GM10248 (cell line): ENCODE results near the gene DENND4C.

Source experiments
- CTCF ChIA-PET: fragments of 300-600 bp; sonication (Branson Sonifier 250); formaldehyde crosslinking; extraction: SDS; loops from one replicate; lab custom pipeline; 2021; ENCODE audit warnings: antibody characterized with exemption; lab: Yijun Ruan, JAX
- POLR2A ChIA-PET: fragments of 350-650 bp; sonication (Branson Sonifier 250); formaldehyde crosslinking; extraction: SDS; loops from one replicate; lab custom pipeline; 2020; ENCODE audit warnings: antibody characterized with exemption; lab: Yijun Ruan, JAX
- DNase-seq: peaks from one replicate; pipeline ENCODE4 v3.0.0; 2012; ENCODE audit errors: extremely low spot score
- TF ChIP-seq, protein P1 (sequence below): IDR thresholded peaks from 2 replicates; pipeline ENCODE4 v1.5.1; 2012; ENCODE audit warnings: mild to moderate bottlenecking, low read depth; ENCODE audit errors: extremely low read depth, missing control alignments, control extremely low read depth

DENND4C gene

DNA sequence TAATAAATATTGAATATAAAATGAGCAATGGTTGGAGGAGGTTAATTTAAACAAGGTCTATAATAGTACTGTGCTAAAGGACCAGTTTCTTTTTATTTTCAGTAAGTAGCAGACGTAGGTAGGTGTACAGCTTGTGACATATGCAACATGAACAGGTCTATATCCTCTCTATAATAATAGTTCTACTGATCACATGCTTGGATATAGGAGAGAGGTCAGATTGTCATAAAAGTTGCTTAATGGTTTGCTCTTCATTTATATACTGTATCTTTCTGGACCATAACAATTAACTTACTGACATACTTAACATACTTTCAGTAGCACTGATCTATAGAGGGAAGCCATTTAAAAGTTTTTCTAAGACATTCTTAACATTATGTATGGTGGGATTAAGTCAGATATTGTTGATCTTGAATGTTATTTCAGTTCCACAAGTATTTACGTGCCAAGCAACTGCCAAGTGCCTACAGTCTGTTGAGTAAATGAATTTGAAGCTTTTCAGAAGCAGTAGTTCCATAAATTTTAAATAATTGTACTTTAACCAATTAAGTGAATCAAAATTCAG lies 68.0 kb downstream of the DENND4C start:
- ChIA-PET POLR2A (no interaction called here), CTCF (interaction anchor here (1.2 kb wide), 1 partner anchor 15 kb away, joined by 3 read pairs; no protein-coding TSS in a partner anchor)
- no peak for DNase-seq
- TF ChIP-seq, protein P1, sequence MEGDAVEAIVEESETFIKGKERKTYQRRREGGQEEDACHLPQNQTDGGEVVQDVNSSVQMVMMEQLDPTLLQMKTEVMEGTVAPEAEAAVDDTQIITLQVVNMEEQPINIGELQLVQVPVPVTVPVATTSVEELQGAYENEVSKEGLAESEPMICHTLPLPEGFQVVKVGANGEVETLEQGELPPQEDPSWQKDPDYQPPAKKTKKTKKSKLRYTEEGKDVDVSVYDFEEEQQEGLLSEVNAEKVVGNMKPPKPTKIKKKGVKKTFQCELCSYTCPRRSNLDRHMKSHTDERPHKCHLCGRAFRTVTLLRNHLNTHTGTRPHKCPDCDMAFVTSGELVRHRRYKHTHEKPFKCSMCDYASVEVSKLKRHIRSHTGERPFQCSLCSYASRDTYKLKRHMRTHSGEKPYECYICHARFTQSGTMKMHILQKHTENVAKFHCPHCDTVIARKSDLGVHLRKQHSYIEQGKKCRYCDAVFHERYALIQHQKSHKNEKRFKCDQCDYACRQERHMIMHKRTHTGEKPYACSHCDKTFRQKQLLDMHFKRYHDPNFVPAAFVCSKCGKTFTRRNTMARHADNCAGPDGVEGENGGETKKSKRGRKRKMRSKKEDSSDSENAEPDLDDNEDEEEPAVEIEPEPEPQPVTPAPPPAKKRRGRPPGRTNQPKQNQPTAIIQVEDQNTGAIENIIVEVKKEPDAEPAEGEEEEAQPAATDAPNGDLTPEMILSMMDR, result no peak

DNA sequence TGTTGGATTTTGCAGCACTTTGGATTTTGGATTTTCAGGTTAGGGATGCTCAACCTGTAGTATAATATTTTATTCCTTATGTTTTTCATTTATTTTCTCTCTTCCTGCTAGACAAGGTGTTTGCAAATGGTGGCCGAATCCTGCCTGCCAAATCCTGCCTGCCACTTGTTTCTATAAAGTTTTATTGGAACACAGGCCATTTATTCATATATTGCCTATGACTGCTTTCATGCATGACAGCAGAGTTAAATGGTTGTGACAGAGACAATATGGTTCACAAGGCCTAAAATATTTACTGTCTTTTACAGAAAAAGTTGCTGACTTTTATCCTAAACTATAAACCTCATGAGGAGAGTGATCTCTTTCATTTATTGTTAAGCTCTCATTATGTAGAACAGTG lies 72.7 kb downstream of the DENND4C start:
- no peak for DNase-seq
- CTCF ChIA-PET, result interaction anchor here (1.2 to 1.3 kb wide), 2 partner anchors 45 to 162 kb away, joined by 3 read pairs; no protein-coding TSS in a partner anchor
- POLR2A ChIA-PET, result no interaction called here
- TF ChIP-seq, protein P1, result no peak

DNA sequence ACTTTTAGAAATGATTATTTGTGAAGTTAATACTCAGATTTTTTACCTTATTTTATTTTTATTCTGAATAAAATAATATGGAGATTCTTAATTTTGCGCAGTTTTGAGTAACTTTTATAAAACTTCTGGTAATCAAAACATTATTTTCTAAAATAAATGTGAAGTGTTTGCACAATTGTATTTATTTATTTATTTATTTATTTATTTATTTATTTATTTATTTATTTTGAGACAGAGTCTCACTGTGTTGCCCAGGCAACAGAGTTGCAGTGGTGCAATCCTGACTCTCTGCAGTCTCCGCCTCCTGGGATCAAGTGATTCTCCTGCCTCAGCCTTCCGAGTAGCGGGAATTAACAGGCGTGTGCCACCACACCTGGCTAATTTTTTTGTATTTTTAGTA lies 76.1 kb downstream of the DENND4C start:
- no peak for DNase-seq
- POLR2A ChIA-PET, result no interaction called here
- CTCF ChIA-PET, result interaction anchor here (2.0 kb wide), 1 partner anchor 40 kb away, joined by 5 read pairs; no protein-coding TSS in a partner anchor
- TF ChIP-seq, protein P1, result no peak

DNA sequence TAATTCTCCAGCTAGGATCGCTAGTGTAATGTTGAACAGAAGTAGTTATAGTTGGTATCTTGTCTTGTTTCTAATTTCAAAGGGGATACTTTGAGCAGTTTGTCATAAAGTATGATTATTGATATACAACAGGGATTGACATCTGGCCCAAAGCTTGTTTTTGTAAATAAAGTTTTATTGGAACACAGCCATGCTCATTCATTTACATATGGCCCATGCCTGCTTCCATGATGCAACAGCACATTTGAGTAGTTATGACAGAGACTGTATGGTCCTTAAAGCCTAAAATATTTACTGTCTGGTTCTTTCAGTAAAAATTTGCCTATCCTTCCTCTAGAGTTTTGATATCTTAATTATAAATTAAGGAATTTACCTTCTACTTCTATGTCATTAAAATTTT lies 79.8 kb downstream of the DENND4C start:
- TF ChIP-seq, protein P1, result no peak
- ChIA-PET POLR2A (no interaction called here), CTCF (no interaction called here)

DNA sequence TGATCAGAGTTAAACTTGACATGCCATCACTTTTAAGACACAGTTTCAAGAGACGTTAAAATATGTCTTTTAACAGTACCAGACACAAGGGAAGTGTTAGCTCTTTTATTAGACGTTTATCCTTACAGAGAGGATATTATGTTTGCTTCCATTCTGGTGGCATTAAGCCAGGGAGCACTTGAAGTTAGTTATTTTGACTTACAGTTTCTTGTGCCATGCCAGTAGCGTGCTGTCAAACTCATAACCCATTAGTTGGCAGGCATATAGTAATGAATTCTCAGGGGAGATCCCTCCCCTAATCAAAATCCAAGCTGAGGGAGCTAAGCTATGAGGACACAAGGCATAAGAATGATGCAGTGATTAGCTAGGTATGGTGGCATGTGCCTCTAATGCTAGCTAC lies 83.1 kb downstream of the DENND4C start:
- ChIA-PET CTCF (interaction anchor here (1.2 kb wide), 1 partner anchor 16 kb away, joined by 3 read pairs; no protein-coding TSS in a partner anchor), POLR2A (no interaction called here)
- DNase-seq, result no peak
- TF ChIP-seq, protein P1, result no peak

More for the DNA sequence above, 79.8 kb downstream of the DENND4C start:
- DNase-seq, result no peak

DNA sequence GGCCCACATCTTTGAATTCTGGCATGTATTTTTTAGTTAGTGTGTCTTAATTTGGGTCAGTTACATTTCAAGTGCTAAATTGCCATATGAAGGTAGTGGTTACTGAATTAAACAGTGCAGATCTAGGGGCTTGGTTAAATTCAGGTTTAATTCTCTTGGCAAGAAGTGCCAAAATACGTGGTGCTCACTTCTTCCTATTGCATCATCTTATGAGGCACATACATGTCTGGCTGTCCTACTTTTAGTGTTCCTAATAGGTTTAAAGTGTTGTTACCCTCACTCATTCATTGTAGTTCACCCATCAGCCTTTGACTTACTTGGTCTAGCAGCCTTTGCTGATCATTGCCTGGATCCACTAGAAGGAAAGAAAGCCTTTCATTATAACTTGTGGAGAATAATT lies 90.0 kb downstream of the DENND4C start:
- TF ChIP-seq, protein P1, result no peak
- CTCF ChIA-PET, result interaction anchor here (1.5 kb wide), 1 partner anchor 16 kb away, joined by 6 read pairs; no protein-coding TSS in a partner anchor

DNA sequence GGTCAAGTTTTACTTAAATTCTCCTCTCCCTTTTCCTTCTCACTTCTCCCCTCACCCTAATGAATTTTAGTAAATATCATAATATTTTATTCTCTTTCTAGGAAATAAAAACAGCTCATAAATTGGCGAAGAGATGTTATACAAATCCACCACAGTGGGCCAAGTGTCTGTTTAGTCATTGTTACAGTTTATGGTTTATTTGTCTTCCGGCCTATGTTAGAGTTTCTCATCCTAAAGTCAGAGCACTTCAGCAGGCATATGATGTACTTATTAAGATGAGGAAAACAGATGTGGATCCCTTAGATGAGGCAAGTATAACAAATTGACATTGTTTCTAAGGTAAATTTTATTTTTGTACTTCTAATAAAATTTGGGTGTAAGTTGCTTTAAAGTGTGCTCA lies 101.4 kb downstream of the DENND4C start:
- ChIA-PET CTCF (interaction anchor here (2.4 kb wide), 1 partner anchor 14 kb away, joined by 9 read pairs; no protein-coding TSS in a partner anchor), POLR2A (no interaction called here)
- TF ChIP-seq, protein P1, result no peak
- DNase-seq, result no peak

More for the DNA sequence above, 90.0 kb downstream of the DENND4C start:
- POLR2A ChIA-PET, result no interaction called here
- DNase-seq, result no peak
